ENCODE results near the gene ERP29.
A peak's percentile ranks its signal among the peaks of the same experiment; 100 is the strongest.

ERP29 gene

GRCh38 chr12:112000820-112001219, 12.4 kb upstream of the ERP29 start:
- Histone ChIP-seq H2BK120ac (ENCODE audit: low read depth, low read length) (no peak overlapping the region), H3K4me1 (ENCODE audit: control insufficient read depth in 2 of 2, insufficient read depth in 1 of 2, low read depth in 1 of 2, low read length in 2 of 2) (no peaks in the 10 kb centered on the region), H3K23ac (ENCODE audit: low read depth, low read length, poor library complexity) (no peak overlapping the region), H2BK15ac (ENCODE audit: low read length) (no peak overlapping the region), H4K91ac (ENCODE audit: low read depth, low read length, poor library complexity) (no peak overlapping the region), H3K4me2 (ENCODE audit: insufficient read depth, low read length, poor library complexity, severe bottlenecking) (no peak overlapping the region), H3K27me3 (ENCODE audit: control insufficient read depth in 3 of 3, insufficient read depth in 3 of 3, low read depth in 1 of 3, low read length in 3 of 3) (no peaks in the 10 kb centered on the region), H3K4ac (ENCODE audit: low read length) (no peak overlapping the region), H3K4me3 (ENCODE audit: low read length in 2 of 2) (no peak overlapping the region), H3K27ac (replicated peaks; ENCODE audit: low read length) (no peak overlapping the region), H2BK5ac (ENCODE audit: low read length) (no peak overlapping the region), H3K18ac (ENCODE audit: low read length) (no peak overlapping the region), H3K79me1 (ENCODE audit: low read depth, low read length) (no peaks in the 10 kb centered on the region), H4K8ac (ENCODE audit: low read depth, low read length) (no peak overlapping the region), H2BK12ac (ENCODE audit: low read length) (no peak overlapping the region), H3K9me3 (replicated peaks in 1 of 2; ENCODE audit: control insufficient read depth in 2 of 2, insufficient read depth in 1 of 2, low read depth in 1 of 2, low read length in 2 of 2) (no peaks in the 10 kb centered on the region), H2AK5ac (ENCODE audit: low read depth, low read length) (no peak overlapping the region), H3K9ac (ENCODE audit: low read depth, low read length, poor library complexity) (no peak overlapping the region), H2AFZ (ENCODE audit: low read length) (no peak overlapping the region), H3K14ac (ENCODE audit: low read length) (no peak overlapping the region), H3K36me3 (replicated peaks in 1 of 2; ENCODE audit: control insufficient read depth in 2 of 2, insufficient read depth in 2 of 2, low read length in 2 of 2) (peaks cover under 1 to 39% of the 10 kb centered on the region in 2 donors)
- no CpG with 5 or more reads among the region's 8 CpGs for WGBS, 2 donors (ENCODE audit: extremely low coverage in 2 of 2, insufficient read length in 2 of 2, insufficient replicate concordance in 1 of 2)
- no peak for DNase-seq (ENCODE audit: low spot score)

GRCh38 chr12:112001576-112001975, 11.7 kb upstream of the ERP29 start:
- Histone ChIP-seq H3K4me1 (ENCODE audit: control insufficient read depth in 2 of 2, insufficient read depth in 1 of 2, low read depth in 1 of 2, low read length in 2 of 2) (no peaks in the 10 kb centered on the region), H2AK5ac (ENCODE audit: low read depth, low read length) (no peak overlapping the region), H2BK120ac (ENCODE audit: low read depth, low read length) (no peak overlapping the region), H3K79me1 (ENCODE audit: low read depth, low read length) (no peaks in the 10 kb centered on the region), H3K36me3 (replicated peaks in 1 of 2; ENCODE audit: control insufficient read depth in 2 of 2, insufficient read depth in 2 of 2, low read length in 2 of 2) (peaks cover 2 to 39% of the 10 kb centered on the region in 2 donors), H3K27me3 (ENCODE audit: control insufficient read depth in 3 of 3, insufficient read depth in 3 of 3, low read depth in 1 of 3, low read length in 3 of 3) (no peaks in the 10 kb centered on the region), H3K18ac (ENCODE audit: low read length) (no peak overlapping the region), H3K23ac (ENCODE audit: low read depth, low read length, poor library complexity) (no peak overlapping the region), H3K4me2 (ENCODE audit: insufficient read depth, low read length, poor library complexity, severe bottlenecking) (no peak overlapping the region), H3K4ac (ENCODE audit: low read length) (no peak overlapping the region), H2BK5ac (ENCODE audit: low read length) (no peak overlapping the region), H2AFZ (ENCODE audit: low read length) (no peak overlapping the region), H3K9ac (ENCODE audit: low read depth, low read length, poor library complexity) (no peak overlapping the region), H2BK15ac (ENCODE audit: low read length) (no peak overlapping the region), H3K27ac (replicated peaks; ENCODE audit: low read length) (no peak overlapping the region), H4K91ac (ENCODE audit: low read depth, low read length, poor library complexity) (no peak overlapping the region), H4K8ac (ENCODE audit: low read depth, low read length) (no peak overlapping the region), H2BK12ac (ENCODE audit: low read length) (no peak overlapping the region), H3K4me3 (ENCODE audit: low read length in 2 of 2) (no peak overlapping the region), H3K9me3 (replicated peaks in 1 of 2; ENCODE audit: control insufficient read depth in 2 of 2, insufficient read depth in 1 of 2, low read depth in 1 of 2, low read length in 2 of 2) (no peaks in the 10 kb centered on the region), H3K14ac (ENCODE audit: low read length) (no peak overlapping the region)
- DNase-seq (ENCODE audit: low spot score), result no peak

GRCh38 chr12:112004041-112004440, 9.2 kb upstream of the ERP29 start:
- WGBS, 2 donors (ENCODE audit: extremely low coverage in 2 of 2, insufficient read length in 2 of 2, insufficient replicate concordance in 1 of 2), result no CpG with 5 or more reads among the region's 3 CpGs
- Histone ChIP-seq H3K79me1 (ENCODE audit: low read depth, low read length) (no peaks in the 10 kb centered on the region), H2BK15ac (ENCODE audit: low read length) (no peak overlapping the region), H2BK12ac (ENCODE audit: low read length) (no peak overlapping the region), H4K8ac (ENCODE audit: low read depth, low read length) (no peak overlapping the region), H3K18ac (ENCODE audit: low read length) (no peak overlapping the region), H2BK120ac (ENCODE audit: low read depth, low read length) (no peak overlapping the region), H3K4me2 (ENCODE audit: insufficient read depth, low read length, poor library complexity, severe bottlenecking) (no peak overlapping the region), H3K27me3 (ENCODE audit: control insufficient read depth in 3 of 3, insufficient read depth in 3 of 3, low read depth in 1 of 3, low read length in 3 of 3) (no peaks in the 10 kb centered on the region), H2AK5ac (ENCODE audit: low read depth, low read length) (no peak overlapping the region), H4K91ac (ENCODE audit: low read depth, low read length, poor library complexity) (no peak overlapping the region), H3K9ac (ENCODE audit: low read depth, low read length, poor library complexity) (no peak overlapping the region), H2AFZ (ENCODE audit: low read length) (no peak overlapping the region), H3K4ac (ENCODE audit: low read length) (no peak overlapping the region), H3K27ac (replicated peaks; ENCODE audit: low read length) (no peak overlapping the region), H3K9me3 (replicated peaks in 1 of 2; ENCODE audit: control insufficient read depth in 2 of 2, insufficient read depth in 1 of 2, low read depth in 1 of 2, low read length in 2 of 2) (no peaks in the 10 kb centered on the region), H3K14ac (ENCODE audit: low read length) (no peak overlapping the region), H3K4me1 (ENCODE audit: control insufficient read depth in 2 of 2, insufficient read depth in 1 of 2, low read depth in 1 of 2, low read length in 2 of 2) (no peaks in the 10 kb centered on the region), H2BK5ac (ENCODE audit: low read length) (no peak overlapping the region), H3K23ac (ENCODE audit: low read depth, low read length, poor library complexity) (no peak overlapping the region), H3K36me3 (replicated peaks in 1 of 2; ENCODE audit: control insufficient read depth in 2 of 2, insufficient read depth in 2 of 2, low read length in 2 of 2) (peaks cover 2 to 39% of the 10 kb centered on the region in 2 donors), H3K4me3 (ENCODE audit: low read length in 2 of 2) (no peak overlapping the region)
- no peak for DNase-seq (ENCODE audit: low spot score)

DNA sequence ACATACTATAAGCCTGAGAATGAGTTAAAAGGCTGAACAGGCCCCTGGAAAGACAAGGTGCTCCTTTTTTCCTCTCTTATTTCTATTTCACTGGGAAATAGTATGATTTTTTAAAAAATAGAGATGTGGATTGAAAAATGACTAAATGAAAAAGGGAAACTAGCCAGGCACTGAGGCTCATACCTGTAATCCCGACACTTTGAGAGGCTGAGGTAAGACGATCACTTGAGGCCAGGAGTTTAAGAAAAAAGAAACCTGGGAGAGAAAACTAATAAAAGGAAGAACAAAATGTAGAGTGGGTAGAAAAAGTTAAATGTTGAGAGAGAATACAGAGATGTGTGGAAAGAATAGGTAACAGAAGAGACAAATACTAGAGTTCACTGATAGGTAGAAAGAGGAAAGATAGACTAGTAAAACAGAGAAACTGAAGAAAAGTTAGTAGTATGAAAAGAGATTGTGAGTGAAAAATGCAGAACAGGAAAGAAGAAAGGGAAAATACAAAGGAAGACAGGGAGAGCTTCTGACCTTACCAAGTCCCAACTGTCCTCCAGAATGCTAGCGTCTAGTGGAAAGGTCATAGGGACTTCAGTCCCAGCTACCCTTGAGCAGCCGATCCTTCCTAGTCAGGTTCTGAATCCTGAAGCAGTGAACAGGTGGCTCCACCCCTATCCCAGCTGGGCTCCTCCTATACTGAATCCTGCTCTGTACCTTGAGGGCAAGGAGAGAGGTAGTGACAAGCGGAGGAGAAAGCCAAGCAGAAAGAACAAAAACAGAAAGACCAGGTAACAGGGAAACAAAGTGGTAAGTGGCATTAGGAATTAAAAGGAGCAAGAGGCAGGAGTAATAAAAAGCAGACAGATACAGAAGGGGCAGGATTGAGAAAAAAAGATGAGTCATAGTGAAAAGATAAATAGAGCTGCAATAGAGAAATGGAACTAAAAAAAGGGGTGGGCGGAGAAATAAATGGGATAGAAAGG, 7.5 kb upstream of the ERP29 start:
- Histone ChIP-seq H3K4me1 (ENCODE audit: control insufficient read depth in 2 of 2, insufficient read depth in 1 of 2, low read depth in 1 of 2, low read length in 2 of 2) (no peaks in the 10 kb centered on the region), H2BK120ac (ENCODE audit: low read depth, low read length) (no peak overlapping the region), H3K79me1 (ENCODE audit: low read depth, low read length) (no peaks in the 10 kb centered on the region), H3K9me3 (replicated peaks in 1 of 2; ENCODE audit: control insufficient read depth in 2 of 2, insufficient read depth in 1 of 2, low read depth in 1 of 2, low read length in 2 of 2) (peaks cover 0 to 5% of the 10 kb centered on the region in 2 donors), H3K4me3 (ENCODE audit: low read length in 2 of 2) (no peak overlapping the region), H3K4ac (ENCODE audit: low read length) (no peak overlapping the region), H4K91ac (ENCODE audit: low read depth, low read length, poor library complexity) (no peak overlapping the region), H4K8ac (ENCODE audit: low read depth, low read length) (no peak overlapping the region), H3K27ac (replicated peaks; ENCODE audit: low read length) (peak overlapping the region; percentile 7), H3K4me2 (ENCODE audit: insufficient read depth, low read length, poor library complexity, severe bottlenecking) (no peak overlapping the region), H3K23ac (ENCODE audit: low read depth, low read length, poor library complexity) (no peak overlapping the region), H2BK5ac (ENCODE audit: low read length) (no peak overlapping the region), H3K14ac (ENCODE audit: low read length) (no peak overlapping the region), H3K27me3 (ENCODE audit: control insufficient read depth in 3 of 3, insufficient read depth in 3 of 3, low read depth in 1 of 3, low read length in 3 of 3) (no peaks in the 10 kb centered on the region), H2BK12ac (ENCODE audit: low read length) (no peak overlapping the region), H3K36me3 (replicated peaks in 1 of 2; ENCODE audit: control insufficient read depth in 2 of 2, insufficient read depth in 2 of 2, low read length in 2 of 2) (peaks cover 2 to 45% of the 10 kb centered on the region in 2 donors), H2AFZ (ENCODE audit: low read length) (no peak overlapping the region), H3K18ac (ENCODE audit: low read length) (no peak overlapping the region), H2AK5ac (ENCODE audit: low read depth, low read length) (no peak overlapping the region), H2BK15ac (ENCODE audit: low read length) (no peak overlapping the region), H3K9ac (ENCODE audit: low read depth, low read length, poor library complexity) (peak overlapping the region; percentile 9)
- no CpG with 5 or more reads among the region's 6 CpGs for WGBS, 2 donors (ENCODE audit: extremely low coverage in 2 of 2, insufficient read length in 2 of 2, insufficient replicate concordance in 1 of 2)
- DNase-seq (ENCODE audit: low spot score), result no peak
